ENCODE data around the gene TMEM132E. TPM values are rescaled to one million over a fixed set of nuclear protein-coding genes. Genes with fewer than 3 reads are reported as not detected.

The TMEM132E gene
- total and polyA plus RNA-seq, 2 of the 8 experiments (the other 6 are each of a cell fraction or from before 2014, with no cell fraction given) = 0.45 to 0.60 TPM

GRCh38 chr17:34582901-34583245 lies 3.5 kb downstream of the TMEM132E start:
- ChIA-PET POLR2A (ENCODE audit: partially characterized antibody) (interaction anchor here (1.0 to 1.6 kb wide), 3 partner anchors 34 to 55 kb away, joined by 3 to 4 read pairs (median 4); no protein-coding TSS in a partner anchor), CTCF (ENCODE audit: partially characterized antibody) (interaction anchor here (0.6 to 2.1 kb wide), 7 partner anchors 15 to 309 kb away, joined by 3 to 9 read pairs (median 5); no protein-coding TSS in a partner anchor)
- no peak overlapping the region for H3K4me3 ChIP-seq (ENCODE audit: extremely low read depth in 1 of 4, insufficient read depth in 2 of 4, low read depth in 3 of 4, low read length in 4 of 4)
- H3K56ac ChIP-seq (replicated peaks; ENCODE audit: insufficient read length, low read depth, low read length) = no peak overlapping the region
- H3K27me3 ChIP-seq (replicated peaks in 1 of 4; ENCODE audit: control insufficient read depth in 3 of 4, extremely low read depth in 1 of 4, insufficient read depth in 3 of 4, low read length in 3 of 4) = peaks cover 79 to 100% (median 98%) of the 10 kb centered on the region in 4 experiments
- H3K79me1 ChIP-seq (ENCODE audit: low read depth, low read length) = no peaks in the 10 kb centered on the region
- no peak overlapping the region for H3K9ac ChIP-seq (replicated peaks in 1 of 4; ENCODE audit: extremely low read depth in 1 of 4, low read depth in 3 of 4, low read length in 3 of 4)
- H3K9me3 ChIP-seq (ENCODE audit: insufficient read depth in 2 of 2, low read depth in 1 of 2, low read length in 1 of 2) = no peaks in the 10 kb centered on the region
- peaks cover 29% of the 10 kb centered on the region; the same call in 1 of the 2 replicates for H3K23me2 ChIP-seq (ENCODE audit: low read depth, low read length)
- no peak overlapping the region for H2BK5ac ChIP-seq (ENCODE audit: low read depth, low read length)
- H2BK15ac ChIP-seq (ENCODE audit: low read length) = no peak overlapping the region
- DNase-seq (ENCODE audit: low read depth in 1 of 2, low spot score in 2 of 2) (no peak), FAIRE-seq (no peak)
- H2BK20ac ChIP-seq (ENCODE audit: low read length) = no peak overlapping the region
- H3K4me1 ChIP-seq (replicated peaks in 1 of 4; ENCODE audit: control insufficient read depth in 3 of 4, insufficient read depth in 4 of 4, low read length in 3 of 4) = peaks cover under 1 to 33% (median 21%) of the 10 kb centered on the region in 4 experiments
- no peak overlapping the region for H2AK5ac ChIP-seq (ENCODE audit: low read depth, low read length)
- H3K79me2 ChIP-seq (ENCODE audit: control insufficient read depth in 1 of 2, insufficient read depth in 2 of 2, low read length in 2 of 2) = no peaks in the 10 kb centered on the region
- peaks cover 11 to 30% of the 10 kb centered on the region in 2 experiments for H4K20me1 ChIP-seq (replicated peaks in 1 of 2; ENCODE audit: control insufficient read depth in 1 of 2, insufficient read depth in 2 of 2, low read length in 2 of 2)
- TF ChIP-seq SUZ12 (IDR thresholded peaks at IDR 0.05; ENCODE audit: low read length) = peak; percentile 60; the same call in 1 of the 2 replicates
- TF ChIP-seq RFX5 (IDR thresholded peaks at IDR 0.05; ENCODE audit: borderline replicate concordance, low read depth, low read length) = no peak
- peak; percentile 33 for TF ChIP-seq EZH2 (IDR thresholded peaks at IDR 0.05; ENCODE audit: low read depth, low read length, severe bottlenecking)
- 0 out of 2 replicates have a peak overlapping the region, but pooled peaks have one; percentile 9 for H3K18ac ChIP-seq (ENCODE audit: extremely low read depth, low read length)
- peaks cover 0 to 4% (median 0%) of the 10 kb centered on the region in 4 experiments; a peak in 1 of 8 replicates for H3K36me3 ChIP-seq (ENCODE audit: control insufficient read depth in 2 of 4, insufficient read depth in 4 of 4, low read length in 3 of 4)
- 39% methylated on average over 3 of the region's 3 CpGs; no CpG with 5 or more reads in 1 of the 2 experiments for WGBS, 2 experiments (ENCODE audit: extremely low coverage in 1 of 2, insufficient coverage in 1 of 2, insufficient read length in 1 of 2, insufficient replicate concordance in 2 of 2, low coverage in 1 of 2, low lambda C conversion rate in 2 of 2, missing lambda C conversion rate in 1 of 2)
- H3K4me2 ChIP-seq (ENCODE audit: insufficient read depth in 1 of 2, low read depth in 2 of 2, low read length in 2 of 2) = no peak overlapping the region; a peak in 1 of 4 replicates
- H3K14ac ChIP-seq (ENCODE audit: insufficient read length) = no peak overlapping the region
- no peak overlapping the region for H2AFZ ChIP-seq (ENCODE audit: low read length)
- no peak overlapping the region for H4K8ac ChIP-seq (ENCODE audit: extremely low read depth, insufficient read depth, low read length)
- H3K23ac ChIP-seq (ENCODE audit: insufficient read length) = no peak overlapping the region
- no peak overlapping the region for H3K4ac ChIP-seq (replicated peaks; ENCODE audit: insufficient read length, low read depth, low read length)
- no peak overlapping the region for H4K5ac ChIP-seq (ENCODE audit: insufficient read length, low read depth, low read length)
- no peak overlapping the region for H2BK120ac ChIP-seq (replicated peaks; ENCODE audit: low read depth, low read length)
- H3K27ac ChIP-seq (ENCODE audit: low read depth, low read length) = no peak overlapping the region
- H4K91ac ChIP-seq (replicated peaks; ENCODE audit: insufficient read length, low read length) = no peak overlapping the region
- no peak overlapping the region for H2BK12ac ChIP-seq (ENCODE audit: low read depth, low read length)

Measured in H1 (cell line).